Sigmoid colon (tissue), 7 donors: ENCODE results near the gene DPP8. TPM values are rescaled to one million over a fixed set of nuclear protein-coding genes. Genes with fewer than 3 reads are reported as not detected.

Source experiments
- DNase-seq: peaks from one replicate; pipeline ENCODE4 v3.0.0-alpha.2; 2019
- H3K27ac ChIP-seq, 4 donors: fragments of 200-600 bp; sonication (generic); one replicate each; pipeline ENCODE4 v1.5.1; 2016 to 2019; ENCODE audit warnings: mild to moderate bottlenecking in 1 of 4
- H3K27me3 ChIP-seq, 3 donors: fragments of 200-600 bp; sonication (generic); one replicate each; pipeline ENCODE4 v1.5.1; 2019; ENCODE audit warnings: mild to moderate bottlenecking in 1 of 3
- H3K36me3 ChIP-seq, 4 donors: fragments of 200-600 bp; sonication (generic); one replicate each; pipeline ENCODE4 v1.5.1; 2016 to 2019
- H3K4me1 ChIP-seq, 4 donors: fragments of 200-600 bp; sonication (generic); one replicate each; pipeline ENCODE4 v1.5.1; 2017 to 2019
- H3K4me3 ChIP-seq, 4 donors: fragments of 200-600 bp; sonication (generic); one replicate each; pipeline ENCODE4 v1.5.1; 2017 to 2019; ENCODE audit warnings: mild to moderate bottlenecking in 2 of 4, moderate library complexity in 1 of 4
- H3K9me3 ChIP-seq, 4 donors: fragments of 200-600 bp in 3 of 4; sonication (generic) in 3 of 4; one replicate each; pipeline versions ENCODE4 v1.5.1 to v1.6.1; 2013 to 2019
- CTCF ChIP-seq, 4 experiments: fragments of 450-650 bp in 3 of 4; fragments of 200-600 bp in 1 of 4; IDR thresholded peaks; one replicate each; pipeline ENCODE4 v1.5.1; 2016 to 2019; ENCODE audit warnings: antibody characterized with exemption in 4 of 4, mild to moderate bottlenecking in 3 of 4, moderate library complexity in 2 of 4
- EP300 ChIP-seq, 4 donors: sonication (generic); formaldehyde crosslinking; IDR thresholded peaks; one replicate each; pipeline ENCODE4 v1.6.1; 2017; ENCODE audit warnings: antibody characterized with exemption in 4 of 4
- POLR2A ChIP-seq, 2 donors: fragments of 450-650 bp; IDR thresholded peaks; one replicate each; pipeline ENCODE4 v1.6.1; 2016; ENCODE audit warnings: antibody characterized with exemption in 2 of 2, mild to moderate bottlenecking in 2 of 2, moderate library complexity in 2 of 2
- POLR2AphosphoS5 ChIP-seq, 4 donors: sonication (generic); formaldehyde crosslinking; IDR thresholded peaks; one replicate each; pipeline ENCODE4 v1.6.1; 2017; ENCODE audit warnings: antibody characterized with exemption in 4 of 4
- WGBS, 2 donors: extraction: QIAGEN DNeasy Blood & Tissue Kit; methylation state at CpG; one replicate each; pipeline ENCODE4 v1.1.7; 2013; 5-methylcytosine and 5-hydroxymethylcytosine counted together
- intact Hi-C: fragments of 100-400 bp; cut with DNase I; formaldehyde crosslinking; loops from one replicate; pipeline ENCODE4 v1.15.1; 2023
- polyA plus RNA-seq, 3 donors: library from polyadenylated mRNA; stranded (reverse); fragments of 200-250 nt; gene quantifications; one replicate each; pipeline ENCODE4 v1.2.3, GENCODE V29; 2013
- total RNA-seq, 4 donors: library from RNA; depleted of rRNA; stranded (reverse); fragments of >200 nt; gene quantifications; one replicate each; pipeline ENCODE4 v1.1.0, GENCODE V29; 2016
- donor health status: healthy with polysubstance abuse.
- donor health status: Bipolar disorder and iron deficiency.
- donor health status: healthy.

The DPP8 gene
- total and polyA plus RNA-seq, 7 donors = 8.4 to 40.3 (median 29.5) TPM

GRCh38 chr15:65412556-65412955 is 104.9 kb downstream of the DPP8 start:
- DNase-seq = no peak
- Histone ChIP-seq H3K9me3 (no peaks in the 10 kb centered on the region), H3K36me3 (no peaks in the 10 kb centered on the region), H3K27ac (no peak overlapping the region), H3K4me1 (peaks cover 0 to 8% (median 3%) of the 10 kb centered on the region in 4 donors), H3K4me3 (no peak overlapping the region), H3K27me3 (peaks cover 0 to 15% (median 8%) of the 10 kb centered on the region in 3 donors)
- 17 to 33% methylated on average over 1 of the region's 1 CpG for WGBS, 2 donors
- intact Hi-C loops = no loop called here
- TF ChIP-seq POLR2A (IDR thresholded peaks at IDR 0.05) = no peak
- no peak for TF ChIP-seq EP300 (IDR thresholded peaks at IDR 0.05)
- TF ChIP-seq POLR2AphosphoS5 (IDR thresholded peaks at IDR 0.05) = no peak
- TF ChIP-seq CTCF (IDR thresholded peaks at IDR 0.05) = no peak

- TF ChIP-seq CTCF (IDR thresholded peaks at IDR 0.05) (no peak), POLR2AphosphoS5 (IDR thresholded peaks at IDR 0.05) (no peak), POLR2A (IDR thresholded peaks at IDR 0.05) (no peak), EP300 (IDR thresholded peaks at IDR 0.05) (no peak)
- peaks cover 0 to 8% (median 3%) of the 10 kb centered on the region in 4 donors for H3K4me1 ChIP-seq
- intact Hi-C loops = no loop called here
- no peak for DNase-seq
- peaks cover 0 to 8% (median 0%) of the 10 kb centered on the region in 3 donors for H3K27me3 ChIP-seq
- H3K9me3 ChIP-seq = no peaks in the 10 kb centered on the region
- 58 to 71% methylated on average over 5 of the region's 5 CpGs for WGBS, 2 donors
- H3K4me3 ChIP-seq = no peak overlapping the region
- H3K36me3 ChIP-seq = no peaks in the 10 kb centered on the region
- H3K27ac ChIP-seq = no peak overlapping the region
Observed at GRCh38 chr15:65411465-65412071, 105.9 kb downstream of the DPP8 start.

GRCh38 chr15:65410972-65411371 is 106.5 kb downstream of the DPP8 start:
- Histone ChIP-seq H3K9me3 (no peaks in the 10 kb centered on the region), H3K36me3 (no peaks in the 10 kb centered on the region), H3K27me3 (peaks cover 0 to 4% (median 0%) of the 10 kb centered on the region in 3 donors), H3K4me3 (no peak overlapping the region), H3K27ac (no peak overlapping the region), H3K4me1 (peaks cover 0 to 8% (median 3%) of the 10 kb centered on the region in 4 donors)
- TF ChIP-seq EP300 (IDR thresholded peaks at IDR 0.05) (no peak), CTCF (IDR thresholded peaks at IDR 0.05) (no peak), POLR2AphosphoS5 (IDR thresholded peaks at IDR 0.05) (no peak), POLR2A (IDR thresholded peaks at IDR 0.05) (no peak)
- WGBS, 2 donors = 80 to 82% methylated on average over 10 of the region's 10 CpGs
- no peak for DNase-seq
- intact Hi-C loops = no loop called here

DNA sequence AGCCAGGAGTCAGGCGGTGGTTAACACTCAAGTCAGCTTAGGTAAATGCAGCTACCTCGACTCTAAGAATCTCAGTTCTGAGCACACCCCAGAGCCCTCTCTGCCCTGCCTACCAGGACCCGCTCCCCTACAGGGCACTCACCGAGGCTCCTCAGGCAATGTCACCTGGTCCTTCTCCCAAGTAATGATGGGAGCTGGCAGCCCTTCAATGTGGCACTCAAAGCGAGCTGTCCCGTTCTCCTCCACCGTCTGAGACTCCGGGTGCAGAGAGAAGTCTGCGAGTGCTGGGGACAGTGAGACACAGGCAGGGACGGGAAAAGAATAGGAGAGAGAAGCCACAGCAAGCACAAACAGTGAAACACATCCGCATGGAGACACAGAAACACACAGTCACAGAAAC is 107.5 kb downstream of the DPP8 start:
- WGBS, 2 donors = 86 to 90% methylated on average over 11 of the region's 11 CpGs
- no peaks in the 10 kb centered on the region for H3K36me3 ChIP-seq
- no peak overlapping the region for H3K27ac ChIP-seq
- no peaks in the 10 kb centered on the region for H3K9me3 ChIP-seq
- peaks cover 0 to 3% (median 1%) of the 10 kb centered on the region in 4 donors for H3K4me1 ChIP-seq
- intact Hi-C loops = no loop called here
- H3K27me3 ChIP-seq = no peaks in the 10 kb centered on the region
- no peak for TF ChIP-seq POLR2A (IDR thresholded peaks at IDR 0.05)
- no peak for TF ChIP-seq EP300 (IDR thresholded peaks at IDR 0.05)
- TF ChIP-seq POLR2AphosphoS5 (IDR thresholded peaks at IDR 0.05) = no peak
- TF ChIP-seq CTCF (IDR thresholded peaks at IDR 0.05) = no peak
- no peak for DNase-seq
- H3K4me3 ChIP-seq = no peak overlapping the region
